Activated B cell treated with CpG ODN at 0.5 μM for 24 hours (primary cell): ENCODE results near the gene WDR37. TPM values are rescaled to one million over a fixed set of nuclear protein-coding genes. Genes with fewer than 3 reads are reported as not detected.
"Not testable (repeated sequence)": the region's sequence is repeated elsewhere in the genome, so short reads cannot be mapped to it uniquely, and the experiment has no call there.

Experiments used
- ATAC-seq: fragments of 200-7000 bp; cut with Tn5 transposase; one replicate; pipeline ENCODE4 v1.10.0; 2021; ENCODE audit warnings: low read depth, mild to moderate bottlenecking, moderate library complexity
- CTCF ChIA-PET: fragments of 350-600 bp; sonication (Branson Sonifier 250); formaldehyde crosslinking; loops from one replicate; lab custom pipeline; 2021; ENCODE audit warnings: antibody characterized with exemption; lab: Charles Lee
- POLR2A ChIA-PET: fragments of 350-600 bp; sonication (Branson Sonifier 250); formaldehyde crosslinking; loops from one replicate; lab custom pipeline; 2021; ENCODE audit warnings: antibody characterized with exemption; lab: Charles Lee
- DNase-seq: peaks from one replicate; pipeline ENCODE4 v3.0.0; 2022
- H3K27ac Mint-ChIP-seq: one replicate; pipeline ENCODE4 v1.8.0; 2020; ENCODE audit warnings: mixed read lengths
- H3K27me3 Mint-ChIP-seq: one replicate; pipeline ENCODE4 v1.8.0; 2021; ENCODE audit warnings: mixed read lengths
- H3K36me3 Mint-ChIP-seq: one replicate; pipeline ENCODE4 v1.8.0; 2021; ENCODE audit warnings: low read depth, mixed read lengths
- H3K4me1 Mint-ChIP-seq: one replicate; pipeline ENCODE4 v1.8.0; 2021; ENCODE audit warnings: mixed read lengths
- H3K4me3 Mint-ChIP-seq: one replicate; pipeline ENCODE4 v1.8.0; 2020; ENCODE audit warnings: mild to moderate bottlenecking, mixed read lengths
- H3K9me3 Mint-ChIP-seq: one replicate; pipeline ENCODE4 v1.8.0; 2020; ENCODE audit warnings: mixed read lengths
- intact Hi-C: fragments of 100-400 bp; cut with micrococcal nuclease; formaldehyde crosslinking; loops from one replicate; pipeline ENCODE4 v1.15.1; 2024
- total RNA-seq: library from RNA; stranded (reverse); gene quantifications from 2 replicates; pipeline ENCODE4 v1.2.3, GENCODE V29; 2022
- TF ChIP-seq, protein P1 (sequence below): fragments of 200-600 bp; IDR thresholded peaks from one replicate; pipeline ENCODE4 v1.8.0; 2022; ENCODE audit warnings: antibody characterized with exemption, mild to moderate bottlenecking

WDR37 gene
- total RNA-seq, 1 donor from 2014 or later = 20.0 TPM

GRCh38 chr10:1116051-1116450 lies 59.9 kb downstream of the WDR37 start:
- POLR2A ChIA-PET = no interaction called here
- H3K9me3 Mint-ChIP-seq = no peaks in the 10 kb centered on the region
- H3K4me1 Mint-ChIP-seq = no peaks in the 10 kb centered on the region
- H3K4me3 Mint-ChIP-seq = no peak overlapping the region
- TF ChIP-seq, protein P1, sequence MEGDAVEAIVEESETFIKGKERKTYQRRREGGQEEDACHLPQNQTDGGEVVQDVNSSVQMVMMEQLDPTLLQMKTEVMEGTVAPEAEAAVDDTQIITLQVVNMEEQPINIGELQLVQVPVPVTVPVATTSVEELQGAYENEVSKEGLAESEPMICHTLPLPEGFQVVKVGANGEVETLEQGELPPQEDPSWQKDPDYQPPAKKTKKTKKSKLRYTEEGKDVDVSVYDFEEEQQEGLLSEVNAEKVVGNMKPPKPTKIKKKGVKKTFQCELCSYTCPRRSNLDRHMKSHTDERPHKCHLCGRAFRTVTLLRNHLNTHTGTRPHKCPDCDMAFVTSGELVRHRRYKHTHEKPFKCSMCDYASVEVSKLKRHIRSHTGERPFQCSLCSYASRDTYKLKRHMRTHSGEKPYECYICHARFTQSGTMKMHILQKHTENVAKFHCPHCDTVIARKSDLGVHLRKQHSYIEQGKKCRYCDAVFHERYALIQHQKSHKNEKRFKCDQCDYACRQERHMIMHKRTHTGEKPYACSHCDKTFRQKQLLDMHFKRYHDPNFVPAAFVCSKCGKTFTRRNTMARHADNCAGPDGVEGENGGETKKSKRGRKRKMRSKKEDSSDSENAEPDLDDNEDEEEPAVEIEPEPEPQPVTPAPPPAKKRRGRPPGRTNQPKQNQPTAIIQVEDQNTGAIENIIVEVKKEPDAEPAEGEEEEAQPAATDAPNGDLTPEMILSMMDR = no peak
- ATAC-seq (no peak), DNase-seq (no peak)
- H3K27ac Mint-ChIP-seq = no peak overlapping the region
- CTCF ChIA-PET = no interaction called here
- H3K36me3 Mint-ChIP-seq = peaks cover 93% of the 10 kb centered on the region
- no peaks in the 10 kb centered on the region for H3K27me3 Mint-ChIP-seq
- intact Hi-C loops = no loop called here

- no peaks in the 10 kb centered on the region for H3K27me3 Mint-ChIP-seq
- TF ChIP-seq, protein P1 = no peak
- H3K9me3 Mint-ChIP-seq = no peaks in the 10 kb centered on the region
- no peak for DNase-seq
- no peak for ATAC-seq
- no peak overlapping the region for H3K4me3 Mint-ChIP-seq
- ChIA-PET POLR2A (no interaction called here), CTCF (no interaction called here)
- H3K4me1 Mint-ChIP-seq = no peaks in the 10 kb centered on the region
- H3K27ac Mint-ChIP-seq = no peak overlapping the region
- peaks cover 93% of the 10 kb centered on the region for H3K36me3 Mint-ChIP-seq
- intact Hi-C loops = no loop called here
Measured at GRCh38 chr10:1116696-1117280, 60.6 kb downstream of the WDR37 start.

DNA sequence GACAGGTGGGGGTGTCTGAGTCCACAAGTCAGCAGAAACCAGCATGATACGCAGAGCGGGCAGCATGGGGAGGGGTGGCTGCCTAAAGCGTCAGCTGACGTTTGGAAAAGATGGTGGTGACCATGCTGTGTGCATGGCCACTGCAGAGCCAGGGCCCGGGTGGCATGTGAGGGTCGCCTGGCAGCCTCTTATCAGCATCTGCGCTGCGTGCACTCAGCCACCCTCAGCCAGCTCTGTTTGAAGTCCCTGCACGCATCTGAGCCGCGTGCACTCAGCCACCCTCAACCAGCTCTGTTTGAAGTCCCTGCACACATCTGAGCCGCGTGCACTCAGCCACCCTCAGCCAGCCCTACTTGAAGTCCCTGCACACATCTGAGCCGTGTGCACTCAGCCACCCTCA lies 61.5 kb downstream of the WDR37 start:
- no peak for ATAC-seq
- H3K36me3 Mint-ChIP-seq = peaks cover 93% of the 10 kb centered on the region
- H3K9me3 Mint-ChIP-seq = no peaks in the 10 kb centered on the region
- H3K27ac Mint-ChIP-seq = no peak overlapping the region
- intact Hi-C loops = no loop called here
- CTCF ChIA-PET = no interaction called here
- H3K27me3 Mint-ChIP-seq = no peaks in the 10 kb centered on the region
- POLR2A ChIA-PET = no interaction called here
- TF ChIP-seq, protein P1 = no peak
- H3K4me1 Mint-ChIP-seq = no peaks in the 10 kb centered on the region
- no peak overlapping the region for H3K4me3 Mint-ChIP-seq
- no peak for DNase-seq

DNA sequence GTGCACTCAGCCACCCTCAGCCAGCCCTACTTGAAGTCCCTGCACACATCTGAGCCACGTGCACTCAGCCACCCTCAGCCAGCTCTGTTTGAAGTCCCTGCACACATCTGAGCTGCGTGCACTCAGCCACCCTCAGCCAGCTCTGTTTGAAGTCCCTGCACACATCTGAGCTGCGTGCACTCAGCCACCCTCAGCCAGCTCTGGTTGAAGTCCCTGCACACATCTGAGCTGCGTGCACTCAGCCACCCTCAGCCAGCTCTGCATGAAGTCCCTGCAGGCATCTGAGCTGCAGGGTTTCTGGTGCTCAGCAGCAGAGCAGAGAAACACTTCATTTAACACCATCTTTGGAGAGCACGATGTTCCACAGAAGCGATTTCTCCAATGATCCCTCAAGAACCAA lies 62.1 kb downstream of the WDR37 start:
- DNase-seq, H3K9me3 Mint-ChIP-seq, intact Hi-C loops, H3K4me1 Mint-ChIP-seq, H3K4me3 Mint-ChIP-seq, POLR2A ChIA-PET, ATAC-seq, CTCF ChIA-PET, H3K27me3 Mint-ChIP-seq, H3K27ac Mint-ChIP-seq: not testable (repeated sequence)
- peaks cover 91% of the 10 kb centered on the region for H3K36me3 Mint-ChIP-seq

- Mint-ChIP-seq H3K27ac (no peak overlapping the region), H3K36me3 (peaks cover 93% of the 10 kb centered on the region), H3K4me3 (no peak overlapping the region), H3K9me3 (no peaks in the 10 kb centered on the region), H3K4me1 (peaks cover 4% of the 10 kb centered on the region), H3K27me3 (no peaks in the 10 kb centered on the region)
- POLR2A ChIA-PET = no interaction called here
- no peak for ATAC-seq
- intact Hi-C loops = no loop called here
- CTCF ChIA-PET = no interaction called here
- TF ChIP-seq, protein P1 = no peak
- DNase-seq = no peak
Measured at GRCh38 chr10:1119027-1119426, 62.8 kb downstream of the WDR37 start.

DNA sequence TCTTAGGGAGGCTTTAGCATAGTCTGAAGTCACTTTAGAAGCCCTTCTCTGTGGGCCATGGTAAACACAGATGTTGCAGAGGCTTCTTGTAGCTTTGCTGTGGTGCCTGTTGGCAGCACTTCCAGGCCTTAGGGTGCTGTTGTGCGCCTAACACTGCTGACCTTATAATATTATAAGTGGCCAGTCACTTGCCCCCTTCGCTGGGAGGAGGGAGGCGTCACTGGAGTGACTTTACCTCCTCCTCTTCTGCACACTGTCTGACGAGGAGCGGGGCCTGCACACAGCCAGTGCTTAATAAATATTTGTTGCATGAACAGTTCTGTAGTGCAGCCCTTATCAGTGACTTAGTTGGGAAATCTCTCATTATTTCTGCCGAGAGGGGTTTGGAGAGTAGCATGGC lies 63.3 kb downstream of the WDR37 start:
- DNase-seq (no peak), ATAC-seq (no peak)
- no peak overlapping the region for H3K27ac Mint-ChIP-seq
- peaks cover 93% of the 10 kb centered on the region for H3K36me3 Mint-ChIP-seq
- no peaks in the 10 kb centered on the region for H3K27me3 Mint-ChIP-seq
- H3K4me1 Mint-ChIP-seq = peaks cover 4% of the 10 kb centered on the region
- no peak overlapping the region for H3K4me3 Mint-ChIP-seq
- no peaks in the 10 kb centered on the region for H3K9me3 Mint-ChIP-seq
- intact Hi-C loops = no loop called here
- TF ChIP-seq, protein P1 = no peak
- ChIA-PET POLR2A (no interaction called here), CTCF (no interaction called here)
